Breast epithelium (tissue), 4 donors: ENCODE data around the gene NUBPL. TPM values are rescaled to one million over a fixed set of nuclear protein-coding genes. Genes with fewer than 3 reads are reported as not detected.

Experiments used
- DNase-seq, 2 donors: peaks; one replicate each; pipeline ENCODE4 v3.0.0-alpha.2; 2019; ENCODE audit warnings: low spot score in 2 of 2
- H3K27ac ChIP-seq, 2 donors: fragments of 200-600 bp; sonication (generic) in 1 of 2; one replicate each; pipeline ENCODE4 v1.5.1; 2016 to 2019; ENCODE audit warnings: mild to moderate bottlenecking in 1 of 2
- H3K27me3 ChIP-seq, 2 donors: fragments of 200-600 bp; sonication (generic) in 1 of 2; one replicate each; pipeline versions ENCODE4 v1.5.1 to v1.6.0; 2017 to 2019; ENCODE audit warnings: control low read depth in 1 of 2, mild to moderate bottlenecking in 1 of 2
- H3K36me3 ChIP-seq: fragments of 200-600 bp; one replicate; pipeline ENCODE4 v1.5.1; 2019
- H3K4me1 ChIP-seq, 2 donors: fragments of 200-600 bp; sonication (generic); one replicate each; pipeline ENCODE4 v1.5.1; 2016 to 2019; ENCODE audit warnings: control low read depth in 1 of 2
- H3K4me3 ChIP-seq, 3 donors: fragments of 200-600 bp; sonication (generic); 1 replicate in 2 of 3; 2 replicates in 1 of 3; pipeline ENCODE4 v1.5.1; 2016 to 2019; ENCODE audit warnings: mild to moderate bottlenecking in 3 of 3, moderate library complexity in 2 of 3
- H3K9me3 ChIP-seq, 2 donors: fragments of 200-600 bp; sonication (generic) in 1 of 2; one replicate each; pipeline ENCODE4 v1.5.1; 2016 to 2019; ENCODE audit warnings: control low read depth in 1 of 2
- POLR2A ChIP-seq: fragments of 450-650 bp; IDR thresholded peaks from one replicate; pipeline ENCODE4 v1.6.1; 2016; ENCODE audit warnings: antibody characterized with exemption, mild to moderate bottlenecking, moderate library complexity
- POLR2AphosphoS5 ChIP-seq, 3 donors: sonication (generic); formaldehyde crosslinking; IDR thresholded peaks; one replicate each; pipeline ENCODE4 v1.6.1; 2017; ENCODE audit warnings: antibody characterized with exemption in 3 of 3
- intact Hi-C: fragments of 100-400 bp; cut with DNase I; formaldehyde crosslinking; loops from one replicate; pipeline ENCODE4 v1.15.1; 2023; ENCODE audit warnings: low total_unique reads
- total RNA-seq, 3 donors: library from RNA; depleted of rRNA; stranded (reverse); fragments of >200 nt; gene quantifications; one replicate each; pipeline ENCODE4 v1.1.0, GENCODE V29; 2016
- TF ChIP-seq, protein P1 (sequence below), 3 donors: fragments of 450-650 bp; IDR thresholded peaks; one replicate each; pipeline ENCODE4 v1.5.1; 2016 to 2017; ENCODE audit warnings: antibody characterized with exemption in 3 of 3, mild to moderate bottlenecking in 3 of 3, moderate library complexity in 3 of 3

Gene NUBPL
- total RNA-seq, 3 donors from 2014 or later = 10.9 to 16.2 (median 12.5) TPM

DNA sequence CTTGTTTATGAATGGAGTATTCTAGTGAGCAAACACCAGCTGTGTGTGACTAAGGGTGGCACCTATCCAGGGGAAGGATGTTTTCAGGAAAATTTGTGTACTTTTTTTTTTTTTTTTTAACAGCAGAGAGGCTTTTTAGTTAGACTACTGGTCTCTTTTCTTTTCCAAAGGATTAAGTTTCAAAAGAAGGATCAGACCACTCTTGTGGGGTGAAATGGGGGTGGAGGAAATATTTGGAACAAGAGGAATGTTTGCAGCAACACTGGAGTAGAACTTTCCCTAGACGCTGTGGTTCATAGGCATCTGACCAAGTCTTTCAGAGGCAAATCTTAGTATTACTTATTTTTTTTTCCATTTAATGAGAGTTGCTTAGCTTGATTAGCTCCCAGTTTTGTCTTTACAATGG, 21.1 kb downstream of the NUBPL start:
- peak overlapping the region; percentile 6 to 15 for H3K27ac ChIP-seq
- TF ChIP-seq, protein P1, sequence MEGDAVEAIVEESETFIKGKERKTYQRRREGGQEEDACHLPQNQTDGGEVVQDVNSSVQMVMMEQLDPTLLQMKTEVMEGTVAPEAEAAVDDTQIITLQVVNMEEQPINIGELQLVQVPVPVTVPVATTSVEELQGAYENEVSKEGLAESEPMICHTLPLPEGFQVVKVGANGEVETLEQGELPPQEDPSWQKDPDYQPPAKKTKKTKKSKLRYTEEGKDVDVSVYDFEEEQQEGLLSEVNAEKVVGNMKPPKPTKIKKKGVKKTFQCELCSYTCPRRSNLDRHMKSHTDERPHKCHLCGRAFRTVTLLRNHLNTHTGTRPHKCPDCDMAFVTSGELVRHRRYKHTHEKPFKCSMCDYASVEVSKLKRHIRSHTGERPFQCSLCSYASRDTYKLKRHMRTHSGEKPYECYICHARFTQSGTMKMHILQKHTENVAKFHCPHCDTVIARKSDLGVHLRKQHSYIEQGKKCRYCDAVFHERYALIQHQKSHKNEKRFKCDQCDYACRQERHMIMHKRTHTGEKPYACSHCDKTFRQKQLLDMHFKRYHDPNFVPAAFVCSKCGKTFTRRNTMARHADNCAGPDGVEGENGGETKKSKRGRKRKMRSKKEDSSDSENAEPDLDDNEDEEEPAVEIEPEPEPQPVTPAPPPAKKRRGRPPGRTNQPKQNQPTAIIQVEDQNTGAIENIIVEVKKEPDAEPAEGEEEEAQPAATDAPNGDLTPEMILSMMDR (IDR thresholded peaks at IDR 0.05) = no peak
- TF ChIP-seq POLR2AphosphoS5 (IDR thresholded peaks at IDR 0.05) (no peak), POLR2A (no peak)
- DNase-seq = no peak
- no peaks in the 10 kb centered on the region for H3K36me3 ChIP-seq
- no peaks in the 10 kb centered on the region for H3K4me1 ChIP-seq
- H3K4me3 ChIP-seq = no peak overlapping the region
- H3K27me3 ChIP-seq = no peaks in the 10 kb centered on the region
- intact Hi-C loops = no loop called here
- no peaks in the 10 kb centered on the region for H3K9me3 ChIP-seq

DNA sequence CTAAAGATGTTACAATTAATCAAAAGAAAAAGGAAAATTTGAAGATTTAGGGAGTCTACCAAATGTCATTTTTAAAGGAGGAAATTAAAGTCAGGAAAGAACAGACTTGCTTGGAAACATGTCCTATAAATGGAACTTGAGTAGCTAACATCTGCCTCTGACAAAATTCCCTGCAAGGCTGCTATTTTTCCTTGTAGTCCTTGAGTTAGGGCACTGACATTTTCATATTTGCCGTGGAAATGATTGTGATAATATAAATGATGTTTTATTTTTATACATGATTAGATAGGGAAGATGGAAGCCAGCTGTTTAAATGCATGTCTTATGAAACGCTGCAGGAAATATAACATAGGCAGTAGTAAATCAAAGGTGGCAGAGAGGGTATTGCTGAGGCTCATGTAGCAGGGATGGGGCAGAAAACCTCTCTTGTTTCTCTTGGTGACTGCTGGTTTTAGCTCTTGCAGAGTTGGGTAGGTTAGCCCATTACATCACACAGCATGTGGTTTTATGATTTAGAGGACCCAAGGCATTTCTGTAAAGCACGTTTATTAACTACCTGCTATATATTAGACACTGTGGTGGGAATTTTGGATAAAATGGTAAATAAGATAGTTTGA, 21.7 kb downstream of the NUBPL start:
- no peak for TF ChIP-seq POLR2AphosphoS5 (IDR thresholded peaks at IDR 0.05)
- TF ChIP-seq POLR2A = no peak
- TF ChIP-seq, protein P1 (IDR thresholded peaks at IDR 0.05) = no peak
- no peaks in the 10 kb centered on the region for H3K9me3 ChIP-seq
- no peak for DNase-seq
- no peaks in the 10 kb centered on the region for H3K36me3 ChIP-seq
- H3K27ac ChIP-seq = peak overlapping the region; percentile 6 to 15
- no peaks in the 10 kb centered on the region for H3K27me3 ChIP-seq
- H3K4me1 ChIP-seq = no peaks in the 10 kb centered on the region
- H3K4me3 ChIP-seq = no peak overlapping the region
- intact Hi-C loops = no loop called here

DNA sequence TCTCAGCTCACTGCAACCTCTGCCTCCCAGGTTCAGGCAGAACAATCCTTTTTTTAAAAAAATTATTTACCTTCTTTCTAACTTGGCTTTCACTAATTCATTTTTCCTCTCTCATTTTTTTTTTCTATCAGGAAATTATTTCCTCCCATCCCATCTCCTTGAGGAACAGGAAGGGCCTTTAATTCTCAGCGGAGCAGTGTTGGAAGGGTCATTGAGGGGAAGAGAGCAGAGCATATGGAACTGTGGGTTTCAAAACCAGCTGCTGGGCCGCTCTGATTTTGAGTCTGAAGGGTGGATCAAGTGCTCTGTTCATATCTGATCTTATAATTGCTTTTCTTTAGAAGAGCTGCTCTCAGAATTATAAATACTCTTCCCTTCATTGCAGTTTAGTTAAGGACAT, 29.0 kb downstream of the NUBPL start:
- intact Hi-C loops = no loop called here
- DNase-seq = no peak
- H3K36me3 ChIP-seq = no peaks in the 10 kb centered on the region
- no peak overlapping the region for H3K4me3 ChIP-seq
- TF ChIP-seq, protein P1 (IDR thresholded peaks at IDR 0.05) = no peak
- TF ChIP-seq POLR2AphosphoS5 (IDR thresholded peaks at IDR 0.05) (no peak), POLR2A (no peak)
- H3K27ac ChIP-seq = no peak overlapping the region
- H3K27me3 ChIP-seq = no peaks in the 10 kb centered on the region
- no peaks in the 10 kb centered on the region for H3K4me1 ChIP-seq
- no peaks in the 10 kb centered on the region for H3K9me3 ChIP-seq

DNA sequence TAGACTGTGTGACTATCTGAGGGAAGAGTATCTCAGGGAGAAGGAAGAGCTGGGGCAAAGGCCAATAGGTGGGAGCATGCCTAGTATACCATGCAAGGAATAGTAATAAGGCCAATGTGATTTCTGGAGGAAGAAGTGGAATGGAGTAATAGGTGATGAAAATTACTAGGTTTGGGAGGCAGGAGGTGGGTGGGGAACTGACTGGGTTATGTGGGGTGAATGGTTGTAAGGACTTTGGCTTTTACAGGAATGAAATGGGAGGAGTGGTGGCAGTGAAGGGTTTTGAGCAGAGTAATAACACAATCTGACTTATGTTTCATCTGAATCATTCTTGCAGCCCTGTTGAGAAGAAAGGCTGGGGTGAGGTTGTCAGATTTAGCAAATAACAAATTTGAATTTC, 30.9 kb downstream of the NUBPL start:
- no peaks in the 10 kb centered on the region for H3K4me1 ChIP-seq
- H3K4me3 ChIP-seq = no peak overlapping the region
- intact Hi-C loops = no loop called here
- no peak for DNase-seq
- H3K27me3 ChIP-seq = no peaks in the 10 kb centered on the region
- no peaks in the 10 kb centered on the region for H3K9me3 ChIP-seq
- H3K36me3 ChIP-seq = no peaks in the 10 kb centered on the region
- TF ChIP-seq, protein P1 (IDR thresholded peaks at IDR 0.05) = no peak
- no peak for TF ChIP-seq POLR2AphosphoS5 (IDR thresholded peaks at IDR 0.05)
- no peak for TF ChIP-seq POLR2A
- no peak overlapping the region for H3K27ac ChIP-seq

DNA sequence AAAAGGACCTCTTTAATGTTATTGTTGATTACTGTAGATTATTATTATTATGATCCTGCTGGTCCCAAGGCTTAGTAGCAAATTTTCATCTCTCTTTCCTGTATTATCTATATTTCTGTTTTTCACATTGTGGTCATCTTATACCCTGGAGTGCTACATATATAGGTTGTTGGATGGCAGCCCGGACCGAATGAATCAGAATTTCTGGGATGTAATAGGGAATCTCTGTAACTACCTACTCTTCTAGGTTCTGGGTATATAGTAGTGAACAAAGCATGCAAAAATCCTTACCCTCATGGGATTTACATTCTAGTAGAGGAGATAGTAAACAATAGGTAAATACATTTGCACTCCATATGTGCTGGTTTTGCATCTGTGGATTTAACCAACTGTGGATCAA, 31.4 kb downstream of the NUBPL start:
- no peaks in the 10 kb centered on the region for H3K4me1 ChIP-seq
- TF ChIP-seq POLR2AphosphoS5 (IDR thresholded peaks at IDR 0.05) = no peak
- TF ChIP-seq POLR2A = no peak
- TF ChIP-seq, protein P1 (IDR thresholded peaks at IDR 0.05) = no peak
- no peaks in the 10 kb centered on the region for H3K27me3 ChIP-seq

More for the DNA sequence above, 31.4 kb downstream of the NUBPL start:
- Histone ChIP-seq H3K9me3 (no peaks in the 10 kb centered on the region), H3K27ac (no peak overlapping the region), H3K4me3 (no peak overlapping the region), H3K36me3 (no peaks in the 10 kb centered on the region)
- intact Hi-C loops = no loop called here
- no peak for DNase-seq
